HG02973 (cell line): ENCODE data around the gene ZNF391.
"Not testable (repeated sequence)": the region's sequence is repeated elsewhere in the genome, so short reads cannot be mapped to it uniquely, and the experiment has no call there.

Experiments used
- ATAC-seq: cut with Tn5 transposase; IDR thresholded peaks from one replicate; pipeline ENCODE4 v1.9.1; 2021; ENCODE audit warnings: moderate library complexity; ENCODE audit not compliant: unreplicated experiment

ZNF391 gene

GRCh38 chr6:27422651-27423332, 34.2 kb downstream of the ZNF391 start:
- no peak for ATAC-seq

DNA sequence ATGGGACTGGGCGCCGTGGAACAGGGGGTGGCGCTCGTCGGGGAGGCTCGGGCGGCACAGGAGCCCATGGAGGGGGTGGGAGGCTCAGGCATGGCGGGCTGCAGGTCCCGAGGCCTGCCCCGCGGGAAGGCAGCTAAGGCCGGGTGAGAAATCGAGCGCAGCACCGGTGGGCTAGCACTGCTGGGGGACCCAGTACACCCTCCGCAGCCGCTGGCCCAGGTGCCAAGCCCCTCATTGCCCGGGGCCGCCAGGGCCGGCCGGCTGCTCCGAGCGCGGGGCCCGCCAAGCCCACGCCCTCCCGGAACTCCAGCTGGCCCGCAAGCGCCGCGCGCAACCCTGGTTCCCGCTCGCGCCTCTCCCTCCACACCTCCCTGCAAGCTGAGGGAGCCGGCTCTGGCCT, 36.3 kb downstream of the ZNF391 start:
- ATAC-seq: not testable (repeated sequence)

DNA sequence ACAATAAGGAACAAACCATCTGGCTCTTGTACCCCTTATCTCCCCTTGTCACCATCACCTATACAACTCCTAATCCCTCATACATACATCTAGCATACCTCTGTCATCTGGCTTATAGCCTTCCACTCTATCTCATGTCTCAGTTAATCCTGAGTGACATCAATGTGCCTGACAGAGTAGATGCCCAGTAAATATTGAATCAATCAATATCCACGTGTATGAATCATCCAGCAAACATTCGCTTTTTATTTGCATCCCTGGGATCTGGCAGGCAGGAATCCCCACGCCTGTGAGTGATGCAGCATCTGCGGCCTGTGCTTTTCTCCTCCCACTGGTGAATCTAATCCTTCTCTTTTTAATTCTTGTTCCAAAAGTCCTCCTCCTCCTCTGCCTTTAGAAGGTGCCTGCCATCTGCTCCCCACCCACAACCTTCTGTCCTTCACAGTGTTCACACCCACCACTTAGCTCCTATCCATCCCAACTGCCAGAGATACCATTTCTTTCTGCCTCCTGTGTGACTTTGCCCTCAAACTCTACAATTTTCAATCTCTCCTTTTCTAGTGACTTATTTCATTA, 37.6 kb downstream of the ZNF391 start:
- no peak for ATAC-seq

- no peak for ATAC-seq
Measured at GRCh38 chr6:27428502-27428901, 39.9 kb downstream of the ZNF391 start.

DNA sequence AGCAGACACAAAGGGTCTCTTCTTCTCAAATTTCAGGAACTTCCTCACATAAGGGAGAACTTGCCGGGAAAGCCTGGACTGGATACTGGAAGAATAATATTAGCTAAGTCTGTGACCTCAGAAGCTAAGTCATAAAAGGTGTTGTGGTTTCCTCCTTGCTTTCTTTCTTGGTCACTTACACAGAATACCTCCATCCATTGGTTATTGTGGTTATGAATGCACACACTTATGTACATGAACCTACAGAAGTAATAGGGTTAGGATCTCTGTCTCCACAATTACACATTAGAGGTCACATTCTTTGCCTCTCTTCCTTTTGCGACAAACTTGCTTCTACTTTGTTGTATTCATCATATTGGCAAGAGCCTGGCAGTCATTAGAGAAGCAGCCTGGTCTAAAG, 40.4 kb downstream of the ZNF391 start:
- no peak for ATAC-seq

- no peak for ATAC-seq
Measured at GRCh38 chr6:27433714-27434113, 45.2 kb downstream of the ZNF391 start.

DNA sequence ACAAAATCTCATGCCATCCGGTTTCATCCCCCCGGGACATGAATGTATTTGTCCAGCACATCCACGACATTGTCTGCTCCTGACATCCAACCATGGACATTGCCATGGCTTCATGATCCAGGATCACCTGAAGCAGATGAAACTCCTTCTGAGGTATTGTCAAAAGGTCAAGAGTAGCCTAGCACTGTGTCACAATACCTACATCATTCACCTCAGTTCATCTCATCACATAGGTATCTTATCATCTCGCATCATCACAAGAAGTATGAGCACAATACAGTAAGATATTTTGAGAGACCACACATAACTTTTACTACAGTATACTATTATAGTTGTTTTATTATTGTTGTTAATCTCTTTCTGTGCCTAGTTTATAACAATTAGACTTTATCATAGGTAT, 50.8 kb downstream of the ZNF391 start:
- no peak for ATAC-seq

- ATAC-seq: no peak
Measured at GRCh38 chr6:27441001-27441400, 52.4 kb downstream of the ZNF391 start.

- ATAC-seq: no peak
Measured at GRCh38 chr6:27442932-27443331, 54.4 kb downstream of the ZNF391 start.

DNA sequence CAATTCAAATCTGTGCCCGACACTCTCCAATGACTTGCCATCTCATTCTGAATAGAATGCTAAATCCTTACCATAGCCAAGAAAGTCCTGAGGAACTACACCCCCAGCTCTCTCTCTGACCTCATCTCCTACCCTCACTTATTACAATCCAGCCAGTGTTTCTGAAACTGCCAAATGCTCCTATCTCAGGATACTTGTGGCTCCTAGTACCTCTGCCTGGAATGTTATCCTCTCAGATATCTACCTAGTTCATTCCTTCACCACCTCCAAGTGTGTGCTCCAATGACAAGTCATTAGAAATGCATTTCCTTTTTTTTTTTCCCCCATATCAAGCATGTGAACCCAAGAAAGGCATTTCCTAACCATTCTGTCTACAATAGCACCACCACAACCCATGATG, 59.9 kb downstream of the ZNF391 start:
- ATAC-seq: no peak

GRCh38 chr6:27451660-27452390, 63.3 kb downstream of the ZNF391 start:
- ATAC-seq: no peak

DNA sequence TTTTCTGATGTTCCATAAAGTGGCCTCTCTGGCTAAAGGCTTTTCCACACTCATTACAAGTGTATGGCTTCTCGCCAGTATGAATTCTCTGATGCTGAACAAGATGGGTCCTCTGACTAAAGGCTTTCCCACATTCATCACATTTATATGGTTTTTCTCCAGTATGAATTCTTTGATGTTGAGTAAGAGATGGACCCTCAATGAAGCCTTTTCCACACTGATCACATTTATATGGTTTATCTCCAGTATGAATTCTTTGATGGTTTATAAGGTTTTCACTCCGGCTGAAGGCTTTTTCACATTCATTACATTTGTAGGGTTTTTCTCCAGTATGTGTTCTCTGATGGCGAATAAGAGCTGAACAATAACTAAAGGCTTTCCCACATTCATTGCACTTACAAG, 63.9 kb downstream of the ZNF391 start:
- ATAC-seq: no peak
